Gastroesophageal sphincter (tissue), 4 donors: ENCODE results near the gene CTNNA2. TPM values are rescaled to one million over a fixed set of nuclear protein-coding genes. Genes with fewer than 3 reads are reported as not detected.
"Not testable (repeated sequence)": the region's sequence is repeated elsewhere in the genome, so short reads cannot be mapped to it uniquely, and the experiment has no call there.

Experiments
- ATAC-seq: fragments of 150-250 bp; one replicate; pipeline ENCODE4 v1.9.1; 2016; ENCODE audit warnings: mild to moderate bottlenecking, moderate library complexity
- H3K27ac ChIP-seq, 4 donors: fragments of 200-600 bp; sonication (generic) in 3 of 4; 1 replicate in 3 of 4; 2 replicates in 1 of 4; pipeline ENCODE4 v1.5.1; 2016 to 2019
- H3K27me3 ChIP-seq: fragments of 200-600 bp; sonication (generic); one replicate; pipeline ENCODE4 v1.5.1; 2019
- H3K36me3 ChIP-seq, 2 donors: fragments of 200-600 bp; sonication (generic); one replicate each; pipeline ENCODE4 v1.5.1; 2019; ENCODE audit warnings: control low read depth in 1 of 2
- H3K4me1 ChIP-seq, 3 donors: fragments of 200-600 bp; sonication (generic); 1 replicate in 2 of 3; 2 replicates in 1 of 3; pipeline ENCODE4 v1.5.1; 2016 to 2019; ENCODE audit warnings: control low read depth in 2 of 3
- H3K4me3 ChIP-seq, 2 donors: fragments of 200-600 bp; sonication (generic); one replicate each; pipeline ENCODE4 v1.5.1; 2019; ENCODE audit warnings: mild to moderate bottlenecking in 1 of 2, moderate library complexity in 1 of 2
- H3K9me3 ChIP-seq, 3 donors: fragments of 200-600 bp; sonication (generic); one replicate each; pipeline ENCODE4 v1.5.1; 2017 to 2019; ENCODE audit warnings: control low read depth in 2 of 3
- EP300 ChIP-seq: sonication (generic); formaldehyde crosslinking; IDR thresholded peaks from one replicate; pipeline ENCODE4 v1.6.1; 2017; ENCODE audit warnings: antibody characterized with exemption, mild to moderate bottlenecking
- POLR2A ChIP-seq, 2 donors: fragments of 450-650 bp; IDR thresholded peaks; one replicate each; pipeline ENCODE4 v1.6.1; 2017; ENCODE audit warnings: antibody characterized with exemption in 2 of 2, mild to moderate bottlenecking in 2 of 2, moderate library complexity in 1 of 2
- POLR2AphosphoS5 ChIP-seq: sonication (generic); formaldehyde crosslinking; IDR thresholded peaks from one replicate; pipeline ENCODE4 v1.6.1; 2017; ENCODE audit warnings: antibody characterized with exemption
- WGBS, 2 donors: methylation state at CpG; one replicate each; pipeline ENCODE4 v1.1.5; 2018; ENCODE audit warnings: low coverage in 1 of 2; 5-methylcytosine and 5-hydroxymethylcytosine counted together
- total RNA-seq, 4 donors: library from RNA; depleted of rRNA; stranded (reverse); fragments of >200 nt; gene quantifications; one replicate each; pipeline ENCODE4 v1.1.0, GENCODE V29; 2016
- TF ChIP-seq, protein P1 (sequence below), 4 experiments: fragments of 200-600 bp in 2 of 4; fragments of 450-650 bp in 2 of 4; sonication (generic) in 1 of 4; IDR thresholded peaks; one replicate each; pipeline ENCODE4 v1.5.1; 2017 to 2019; ENCODE audit warnings: antibody characterized with exemption in 4 of 4, mild to moderate bottlenecking in 2 of 4, moderate library complexity in 2 of 4

The CTNNA2 gene
- total RNA-seq, 4 donors from 2014 or later = 0.15 to 4.2 (median 0.68) TPM

- 63 to 88% methylated on average over 2 to 3 of the region's 3 CpGs for WGBS, 2 donors
- H3K27me3 ChIP-seq = no peaks in the 10 kb centered on the region
- H3K27ac ChIP-seq = no peak overlapping the region
- H3K36me3 ChIP-seq = no peaks in the 10 kb centered on the region
- H3K4me1 ChIP-seq = no peaks in the 10 kb centered on the region
- no peak overlapping the region for H3K4me3 ChIP-seq
- H3K9me3 ChIP-seq = no peaks in the 10 kb centered on the region
- ATAC-seq = no peak
- TF ChIP-seq, protein P1, sequence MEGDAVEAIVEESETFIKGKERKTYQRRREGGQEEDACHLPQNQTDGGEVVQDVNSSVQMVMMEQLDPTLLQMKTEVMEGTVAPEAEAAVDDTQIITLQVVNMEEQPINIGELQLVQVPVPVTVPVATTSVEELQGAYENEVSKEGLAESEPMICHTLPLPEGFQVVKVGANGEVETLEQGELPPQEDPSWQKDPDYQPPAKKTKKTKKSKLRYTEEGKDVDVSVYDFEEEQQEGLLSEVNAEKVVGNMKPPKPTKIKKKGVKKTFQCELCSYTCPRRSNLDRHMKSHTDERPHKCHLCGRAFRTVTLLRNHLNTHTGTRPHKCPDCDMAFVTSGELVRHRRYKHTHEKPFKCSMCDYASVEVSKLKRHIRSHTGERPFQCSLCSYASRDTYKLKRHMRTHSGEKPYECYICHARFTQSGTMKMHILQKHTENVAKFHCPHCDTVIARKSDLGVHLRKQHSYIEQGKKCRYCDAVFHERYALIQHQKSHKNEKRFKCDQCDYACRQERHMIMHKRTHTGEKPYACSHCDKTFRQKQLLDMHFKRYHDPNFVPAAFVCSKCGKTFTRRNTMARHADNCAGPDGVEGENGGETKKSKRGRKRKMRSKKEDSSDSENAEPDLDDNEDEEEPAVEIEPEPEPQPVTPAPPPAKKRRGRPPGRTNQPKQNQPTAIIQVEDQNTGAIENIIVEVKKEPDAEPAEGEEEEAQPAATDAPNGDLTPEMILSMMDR (IDR thresholded peaks at IDR 0.05) = no peak
- no peak for TF ChIP-seq EP300
- TF ChIP-seq POLR2A (IDR thresholded peaks at IDR 0.05) = no peak
- TF ChIP-seq POLR2AphosphoS5 = no peak
Observed at GRCh38 chr2:80028051-80028450, 515.2 kb downstream of the CTNNA2 start.

GRCh38 chr2:80028584-80028983 lies 515.7 kb downstream of the CTNNA2 start:
- no peak for ATAC-seq

GRCh38 chr2:80030135-80030534 lies 517.3 kb downstream of the CTNNA2 start:
- no peaks in the 10 kb centered on the region for H3K27me3 ChIP-seq
- H3K4me1 ChIP-seq = no peaks in the 10 kb centered on the region
- no peak overlapping the region for H3K4me3 ChIP-seq
- H3K9me3 ChIP-seq = no peaks in the 10 kb centered on the region
- no peak overlapping the region for H3K27ac ChIP-seq
- no peaks in the 10 kb centered on the region for H3K36me3 ChIP-seq
- ATAC-seq = no peak
- TF ChIP-seq POLR2AphosphoS5 (no peak), EP300 (no peak), POLR2A (IDR thresholded peaks at IDR 0.05) (no peak)
- TF ChIP-seq, protein P1 (IDR thresholded peaks at IDR 0.05) = no peak
- 67% methylated on average over 1 to 2 of the region's 2 CpGs for WGBS, 2 donors

More at GRCh38 chr2:80028584-80028983, 515.7 kb downstream of the CTNNA2 start:
- TF ChIP-seq EP300 = no peak
- no peak for TF ChIP-seq POLR2A (IDR thresholded peaks at IDR 0.05)
- TF ChIP-seq POLR2AphosphoS5 = no peak
- TF ChIP-seq, protein P1 (IDR thresholded peaks at IDR 0.05) = no peak
- H3K4me1 ChIP-seq = no peaks in the 10 kb centered on the region
- H3K9me3 ChIP-seq = no peaks in the 10 kb centered on the region
- H3K4me3 ChIP-seq = no peak overlapping the region
- no peaks in the 10 kb centered on the region for H3K27me3 ChIP-seq
- no peak overlapping the region for H3K27ac ChIP-seq
- no peaks in the 10 kb centered on the region for H3K36me3 ChIP-seq

- H3K4me1 ChIP-seq, ATAC-seq, H3K27me3 ChIP-seq, H3K9me3 ChIP-seq, H3K27ac ChIP-seq, H3K4me3 ChIP-seq, H3K36me3 ChIP-seq: not testable (repeated sequence)
- 90% methylated on average over 7 of the region's 7 CpGs; no CpG with 5 or more reads in 1 of the 2 donors for WGBS, 2 donors
Observed at GRCh38 chr2:80032684-80033083, 519.8 kb downstream of the CTNNA2 start.

GRCh38 chr2:80035749-80036285 lies 523.0 kb downstream of the CTNNA2 start:
- no peak for ATAC-seq
- H3K4me1 ChIP-seq = no peaks in the 10 kb centered on the region

More at GRCh38 chr2:80035749-80036285, 523.0 kb downstream of the CTNNA2 start:
- 61 to 83% methylated on average over 2 to 3 of the region's 5 CpGs for WGBS, 2 donors
- TF ChIP-seq EP300 (no peak), POLR2AphosphoS5 (no peak), POLR2A (IDR thresholded peaks at IDR 0.05) (no peak)
- TF ChIP-seq, protein P1 (IDR thresholded peaks at IDR 0.05) = no peak
- no peaks in the 10 kb centered on the region for H3K36me3 ChIP-seq
- H3K27me3 ChIP-seq = peaks cover 4% of the 10 kb centered on the region
- H3K27ac ChIP-seq = no peak overlapping the region
- no peaks in the 10 kb centered on the region for H3K9me3 ChIP-seq
- H3K4me3 ChIP-seq = no peak overlapping the region
